Hepatocyte (in vitro differentiated cells): ENCODE results near the gene ZNF770. TPM values are rescaled to one million over a fixed set of nuclear protein-coding genes. Genes with fewer than 3 reads are reported as not detected.
"Not testable (repeated sequence)": the region's sequence is repeated elsewhere in the genome, so short reads cannot be mapped to it uniquely, and the experiment has no call there.

Source experiments
- DNase-seq: peaks from one replicate; pipeline ENCODE4 v3.0.0-alpha.2; 2016; ENCODE audit warnings: low spot score
- H2AFZ ChIP-seq: fragments of 200-600 bp; sonication (generic); 2 replicates; pipeline ENCODE4 v1.6.0; 2016; ENCODE audit warnings: antibody characterized with exemption, mild to moderate bottlenecking
- H3K27ac ChIP-seq: fragments of 200-600 bp; sonication (generic); 2 replicates; pipeline ENCODE4 v1.5.1; 2016; ENCODE audit warnings: mild to moderate bottlenecking
- H3K27me3 ChIP-seq: fragments of 200-600 bp; sonication (generic); 2 replicates; pipeline ENCODE4 v1.6.1; 2016
- H3K36me3 ChIP-seq: fragments of 200-600 bp; sonication (generic); replicated peaks from 2 replicates; pipeline ENCODE4 v1.5.1; 2016; ENCODE audit warnings: low read depth; ENCODE audit not compliant: insufficient read depth
- H3K4me1 ChIP-seq: fragments of 200-600 bp; sonication (generic); 2 replicates; pipeline ENCODE4 v1.5.1; 2016; ENCODE audit warnings: mild to moderate bottlenecking, moderate library complexity; ENCODE audit not compliant: insufficient read depth
- H3K4me2 ChIP-seq: fragments of 200-600 bp; sonication (generic); 2 replicates; pipeline ENCODE4 v1.6.0; 2016
- H3K4me3 ChIP-seq: fragments of 200-600 bp; sonication (generic); 2 replicates; pipeline ENCODE4 v1.5.1; 2016; ENCODE audit warnings: mild to moderate bottlenecking
- H3K79me2 ChIP-seq: fragments of 200-600 bp; sonication (generic); 2 replicates; pipeline ENCODE4 v1.6.0; 2017; ENCODE audit warnings: mild to moderate bottlenecking
- H3K9me2 ChIP-seq: fragments of 200-600 bp; sonication (generic); replicated peaks from 2 replicates; pipeline ENCODE4 v1.6.0; 2017; ENCODE audit warnings: mild to moderate bottlenecking; ENCODE audit not compliant: insufficient read depth
- H3K9me3 ChIP-seq: fragments of 200-600 bp; sonication (generic); 2 replicates; pipeline ENCODE4 v1.5.1; 2016; ENCODE audit warnings: low read depth, mild to moderate bottlenecking
- H4K20me1 ChIP-seq: fragments of 200-600 bp; sonication (generic); 2 replicates; pipeline ENCODE4 v1.6.0; 2016; ENCODE audit warnings: mild to moderate bottlenecking; ENCODE audit not compliant: insufficient read depth, poor library complexity, severe bottlenecking
- CTCF ChIP-seq: fragments of 200-600 bp; sonication (generic); IDR thresholded peaks from 2 replicates; pipeline ENCODE4 v1.5.1; 2016; ENCODE audit warnings: antibody characterized with exemption, mild to moderate bottlenecking; ENCODE audit not compliant: poor library complexity
- EZH2 ChIP-seq: fragments of 200-600 bp; sonication (generic); IDR thresholded peaks from 2 replicates; pipeline ENCODE4 v1.6.1; 2016; ENCODE audit warnings: antibody characterized with exemption, mild to moderate bottlenecking, borderline replicate concordance
- EZH2phosphoT487 ChIP-seq: fragments of 200-600 bp; sonication (generic); IDR thresholded peaks from one replicate; pipeline ENCODE4 v1.6.1; 2018; ENCODE audit warnings: antibody characterized with exemption, mild to moderate bottlenecking, low read depth, moderate library complexity; ENCODE audit not compliant: unreplicated experiment, severe bottlenecking
- WGBS: methylation state at CpG from one replicate; pipeline ENCODE4 v1.1.6; 2016; ENCODE audit warnings: low lambda C conversion rate; ENCODE audit errors: missing lambda C conversion rate; 5-methylcytosine and 5-hydroxymethylcytosine counted together
- polyA plus RNA-seq: library from polyadenylated mRNA; unstranded; fragments of >200 nt; fragmentation: Nextera tagmentation; extraction: Ambion mirVana; gene quantifications from 2 replicates; pipeline ENCODE4 v1.2.1, GENCODE V29; 2016
- total RNA-seq: library from RNA; depleted of rRNA; stranded (reverse); fragments of >200 nt; gene quantifications from 2 replicates; pipeline ENCODE4 v1.2.3, GENCODE V29; 2014

ZNF770 gene
- total and polyA plus RNA-seq, 2 experiments from 2014 or later, result 31.2 to 32.6 TPM

- Histone ChIP-seq H3K27me3 (no peaks in the 10 kb centered on the region), H4K20me1 (no peaks in the 10 kb centered on the region), H2AFZ (no peak overlapping the region), H3K4me1 (no peaks in the 10 kb centered on the region), H3K79me2 (no peaks in the 10 kb centered on the region), H3K36me3 (no peaks in the 10 kb centered on the region), H3K4me3 (no peak overlapping the region), H3K9me2 (no peaks in the 10 kb centered on the region), H3K9me3 (no peaks in the 10 kb centered on the region), H3K4me2 (no peak overlapping the region), H3K27ac (no peak overlapping the region)
- WGBS, result 97% methylated on average over 2 of the region's 2 CpGs
- TF ChIP-seq CTCF (no peak), EZH2phosphoT487 (no peak), EZH2 (no peak)
- no peak for DNase-seq
These were observed 46.8 kb downstream of the ZNF770 start for GRCh38 chr15:34941185-34941698.

- no peak for DNase-seq
- Histone ChIP-seq H3K4me3 (no peak overlapping the region), H4K20me1 (no peaks in the 10 kb centered on the region), H3K9me2 (no peaks in the 10 kb centered on the region), H3K36me3 (no peaks in the 10 kb centered on the region), H3K27me3 (no peaks in the 10 kb centered on the region), H3K27ac (no peak overlapping the region), H3K79me2 (no peaks in the 10 kb centered on the region), H3K9me3 (no peaks in the 10 kb centered on the region), H2AFZ (no peak overlapping the region), H3K4me2 (no peak overlapping the region), H3K4me1 (no peaks in the 10 kb centered on the region)
- 91% methylated on average over 3 of the region's 3 CpGs for WGBS
- TF ChIP-seq EZH2phosphoT487 (no peak), EZH2 (no peak), CTCF (no peak)
These were observed 54.6 kb downstream of the ZNF770 start for GRCh38 chr15:34933432-34933975.

- not testable (repeated sequence) for DNase-seq, H3K79me2 ChIP-seq, H3K27ac ChIP-seq, H2AFZ ChIP-seq, H4K20me1 ChIP-seq, H3K4me3 ChIP-seq, H3K9me2 ChIP-seq, H3K27me3 ChIP-seq, H3K36me3 ChIP-seq, H3K4me2 ChIP-seq, H3K9me3 ChIP-seq, H3K4me1 ChIP-seq
- over 99% methylated on average over 6 of the region's 6 CpGs for WGBS
These were observed 59.7 kb downstream of the ZNF770 start for GRCh38 chr15:34928349-34928748.

Other genes starting within 250 kb of the ZNF770 start
- 0.07 TPM in 1 of 2 replicates, not detected in the other for gene GJD2, start 233.3 kb downstream of the ZNF770 start, total RNA-seq
- not detected in 2 replicates for gene GJD2, start 233.3 kb downstream of the ZNF770 start, polyA plus RNA-seq
- 0.96 and 1.7 TPM in 2 replicates for gene ACTC1, start 192.7 kb downstream of the ZNF770 start, total RNA-seq
- 4.7 and 5.0 TPM in 2 replicates for gene ACTC1, start 192.7 kb downstream of the ZNF770 start, polyA plus RNA-seq
- 31.0 and 39.8 TPM in 2 replicates for gene AQR, start 18.5 kb downstream of the ZNF770 start, total RNA-seq
- gene AQR, start 18.5 kb downstream of the ZNF770 start, polyA plus RNA-seq, result 11.5 and 15.3 TPM in 2 replicates
- not detected in 2 replicates for gene NANOGP8, start 97.0 kb upstream of the ZNF770 start, total RNA-seq
- 0.59 TPM in 1 of 2 replicates, not detected in the other for gene NANOGP8, start 97.0 kb upstream of the ZNF770 start, polyA plus RNA-seq